Transverse colon (tissue), 4 donors: ENCODE data around the gene ARHGEF33. TPM values are rescaled to one million over a fixed set of nuclear protein-coding genes. Genes with fewer than 3 reads are reported as not detected.

Experiments
- DNase-seq: peaks from one replicate; pipeline ENCODE4 v3.0.0-alpha.2; 2019
- H3K27ac ChIP-seq, 4 donors: fragments of 200-600 bp; sonication (generic); 2 replicates each; pipeline ENCODE4 v1.5.1; 2016 to 2018; ENCODE audit warnings: inconsistent platforms in 4 of 4
- H3K27me3 ChIP-seq: fragments of 200-600 bp; sonication (generic); 2 replicates; pipeline ENCODE4 v1.5.1; 2017; ENCODE audit warnings: inconsistent platforms
- H3K36me3 ChIP-seq, 4 donors: fragments of 200-600 bp; sonication (generic); 2 replicates each; pipeline ENCODE4 v1.5.1; 2017 to 2019; ENCODE audit warnings: inconsistent platforms in 4 of 4
- H3K4me1 ChIP-seq, 4 donors: fragments of 200-600 bp; sonication (generic); 2 replicates each; pipeline ENCODE4 v1.5.1; 2017 to 2020; ENCODE audit warnings: inconsistent platforms in 4 of 4
- H3K4me3 ChIP-seq, 4 donors: fragments of 200-600 bp; sonication (generic); 1 replicate in 1 of 4; 2 replicates in 3 of 4; pipeline versions ENCODE4 v1.5.1 to v1.6.1; 2017 to 2019; ENCODE audit warnings: inconsistent platforms in 4 of 4
- H3K9me3 ChIP-seq, 2 donors: fragments of 200-600 bp; sonication (generic); 2 replicates each; pipeline ENCODE4 v1.5.1; 2017 to 2019; ENCODE audit warnings: inconsistent platforms in 2 of 2
- CTCF ChIP-seq, 5 experiments: fragments of 200-600 bp in 3 of 5; fragments of 450-650 bp in 2 of 5; sonication (generic) in 3 of 5; IDR thresholded peaks; 1 replicate in 2 of 5; 2 replicates in 3 of 5; pipeline ENCODE4 v1.5.1; 2016 to 2017; ENCODE audit warnings: antibody characterized with exemption in 5 of 5, inconsistent platforms in 3 of 5, mild to moderate bottlenecking in 2 of 5, moderate library complexity in 1 of 5
- EP300 ChIP-seq: sonication (generic); formaldehyde crosslinking; IDR thresholded peaks from one replicate; pipeline ENCODE4 v1.6.1; 2017; ENCODE audit warnings: antibody characterized with exemption, low read depth
- POLR2A ChIP-seq: fragments of 450-650 bp; IDR thresholded peaks from one replicate; pipeline ENCODE4 v1.6.1; 2016; ENCODE audit warnings: antibody characterized with exemption, mild to moderate bottlenecking, moderate library complexity
- POLR2AphosphoS5 ChIP-seq, 3 donors: sonication (generic); formaldehyde crosslinking; IDR thresholded peaks; one replicate each; pipeline ENCODE4 v1.6.1; 2016; ENCODE audit warnings: antibody characterized with exemption in 3 of 3
- WGBS, 2 donors: methylation state at CpG; one replicate each; pipeline ENCODE4 v1.1.5; 2018; ENCODE audit warnings: low coverage in 1 of 2; 5-methylcytosine and 5-hydroxymethylcytosine counted together
- in situ Hi-C, 4 donors: fragments of 200-750 bp; cut with MboI; loops; one replicate each; pipeline versions ENCODE4 v1.15.0 to v1.15.1; 2017; ENCODE audit warnings: low sequenced_read_pairs in 3 of 4, low pct_ligation_motif_present in 1 of 4, low pct_unique_long_range_greater_than_20kb in 1 of 4
- intact Hi-C: fragments of 100-400 bp; cut with DNase I; formaldehyde crosslinking; loops from one replicate; pipeline ENCODE4 v1.15.1; 2023; ENCODE audit warnings: low total_unique reads
- total RNA-seq, 4 donors: library from RNA; depleted of rRNA; stranded (reverse); fragments of >200 nt; gene quantifications; one replicate each; pipeline ENCODE4 v1.1.0, GENCODE V29; 2016

The ARHGEF33 gene
- total RNA-seq, 4 donors from 2014 or later, result 0.14 to 0.32 TPM; not detected in 2

- Histone ChIP-seq H3K9me3 (no peaks in the 10 kb centered on the region), H3K4me1 (no peaks in the 10 kb centered on the region), H3K36me3 (no peaks in the 10 kb centered on the region), H3K4me3 (no peak overlapping the region), H3K27ac (no peak overlapping the region), H3K27me3 (no peaks in the 10 kb centered on the region)
- no peak for DNase-seq
- TF ChIP-seq POLR2AphosphoS5 (IDR thresholded peaks at IDR 0.05) (no peak), EP300 (no peak), CTCF (IDR thresholded peaks at IDR 0.05) (no peak), POLR2A (no peak)
- intact Hi-C loops (no loop called here), in situ Hi-C loops (no loop called here)
- WGBS, 2 donors, result 80 to 92% methylated on average over 1 of the region's 1 CpG
These were observed 1.6 kb upstream of the ARHGEF33 start for GRCh38 chr2:38887902-38888554.

DNA sequence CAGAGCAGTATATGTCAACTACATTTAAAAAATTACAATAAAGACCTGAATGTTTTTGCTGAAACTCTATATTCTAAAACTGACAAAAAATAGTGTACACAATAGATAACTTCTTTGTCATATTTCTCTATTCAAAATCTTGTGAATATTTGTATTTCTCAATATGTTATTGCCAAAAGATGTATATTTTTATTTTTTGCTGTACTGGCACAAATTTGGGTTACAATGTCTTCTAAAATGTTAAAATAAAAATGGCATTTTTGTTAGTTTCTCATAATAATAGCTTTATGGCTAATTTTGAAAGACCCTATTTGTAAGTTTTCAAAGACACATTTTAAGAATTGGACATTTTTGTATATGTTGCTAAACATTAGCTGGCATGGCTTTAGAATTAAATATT is 630 bp upstream of the ARHGEF33 start:
- Histone ChIP-seq H3K27me3 (no peaks in the 10 kb centered on the region), H3K4me3 (no peak overlapping the region), H3K4me1 (no peaks in the 10 kb centered on the region), H3K9me3 (no peaks in the 10 kb centered on the region), H3K27ac (no peak overlapping the region), H3K36me3 (no peaks in the 10 kb centered on the region)
- no peak for DNase-seq
- TF ChIP-seq CTCF (IDR thresholded peaks at IDR 0.05) (no peak), POLR2AphosphoS5 (IDR thresholded peaks at IDR 0.05) (no peak), POLR2A (no peak), EP300 (no peak)
- intact Hi-C loops (no loop called here), in situ Hi-C loops (no loop called here)

DNA sequence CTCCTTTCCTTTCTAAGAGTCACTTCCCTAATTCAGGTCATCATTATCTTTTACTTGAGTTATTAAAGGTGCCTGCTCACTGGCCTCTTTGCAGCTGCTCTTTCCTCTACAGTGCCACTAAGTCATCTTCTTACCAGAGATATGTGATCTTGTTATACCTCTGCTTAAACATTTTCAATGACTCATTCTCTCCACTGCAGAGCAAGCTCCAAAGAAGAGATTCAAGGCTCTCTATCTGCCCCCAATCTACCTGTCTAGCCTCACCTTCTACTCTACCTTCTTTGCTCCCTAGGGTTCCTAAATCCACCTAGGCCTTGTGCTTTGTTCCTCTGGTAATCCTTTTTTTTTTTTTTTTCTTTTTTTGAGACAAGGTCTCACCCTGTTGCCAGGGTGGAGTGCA is 3.1 kb downstream of the ARHGEF33 start:
- Histone ChIP-seq H3K4me1 (no peaks in the 10 kb centered on the region), H3K36me3 (no peaks in the 10 kb centered on the region), H3K4me3 (no peak overlapping the region), H3K9me3 (no peaks in the 10 kb centered on the region), H3K27ac (no peak overlapping the region), H3K27me3 (no peaks in the 10 kb centered on the region)
- in situ Hi-C loops (no loop called here), intact Hi-C loops (no loop called here)
- no peak for DNase-seq
- no peak for TF ChIP-seq CTCF (IDR thresholded peaks at IDR 0.05)
- no peak for TF ChIP-seq POLR2AphosphoS5 (IDR thresholded peaks at IDR 0.05)
- TF ChIP-seq EP300, result no peak
- TF ChIP-seq POLR2A, result no peak

GRCh38 chr2:38898256-38898655 is 8.6 kb downstream of the ARHGEF33 start:
- Histone ChIP-seq H3K4me3 (no peak overlapping the region), H3K9me3 (no peaks in the 10 kb centered on the region), H3K27ac (no peak overlapping the region), H3K4me1 (no peaks in the 10 kb centered on the region), H3K27me3 (no peaks in the 10 kb centered on the region), H3K36me3 (no peaks in the 10 kb centered on the region)
- intact Hi-C loops, result no loop called here
- TF ChIP-seq POLR2AphosphoS5 (IDR thresholded peaks at IDR 0.05) (no peak), EP300 (no peak), POLR2A (no peak), CTCF (IDR thresholded peaks at IDR 0.05) (no peak)
- 87 to 91% methylated on average over 3 to 5 of the region's 5 CpGs for WGBS, 2 donors
- no peak for DNase-seq
- in situ Hi-C loops, result no loop called here
